HG02981 (cell line): ENCODE data around the gene TMEM175.

Experiments
- ATAC-seq: cut with Tn5 transposase; IDR thresholded peaks from one replicate; pipeline ENCODE4 v1.9.1; 2021; ENCODE audit warnings: mild to moderate bottlenecking, moderate library complexity; ENCODE audit not compliant: unreplicated experiment

The TMEM175 gene

GRCh38 chr4:931960-932712, at the start of gene TMEM175, which contains the start of gene GAK:
TSS of gene TMEM175 (plus strand) at chr4:932460. CDS start at chr4:947740, 15,280 bp downstream.
TSS of gene GAK (minus strand) at chr4:932316. CDS start at chr4:932187, 129 bp downstream.
- peak; percentile 84 for ATAC-seq

GRCh38 chr4:882646-883045, 49.6 kb upstream of the TMEM175 start:
- ATAC-seq: no peak

GRCh38 chr4:883377-884095, 48.7 kb upstream of the TMEM175 start:
- ATAC-seq: no peak

- no peak for ATAC-seq
These were observed 48.0 kb upstream of the TMEM175 start for GRCh38 chr4:884259-884658.

- ATAC-seq: no peak
These were observed 47.4 kb upstream of the TMEM175 start for GRCh38 chr4:884896-885295.

GRCh38 chr4:885353-885752, 46.9 kb upstream of the TMEM175 start:
- ATAC-seq: no peak

GRCh38 chr4:886244-886643, 46.0 kb upstream of the TMEM175 start:
- ATAC-seq: no peak

GRCh38 chr4:887034-887763, 45.1 kb upstream of the TMEM175 start:
- no peak for ATAC-seq

- no peak for ATAC-seq
These were observed 44.2 kb upstream of the TMEM175 start for GRCh38 chr4:888029-888428.

- no peak for ATAC-seq
These were observed 42.7 kb upstream of the TMEM175 start for GRCh38 chr4:889516-889915.

- ATAC-seq: no peak
These were observed 42.1 kb upstream of the TMEM175 start for GRCh38 chr4:890036-890695.

GRCh38 chr4:891747-892146, 40.5 kb upstream of the TMEM175 start:
- ATAC-seq: no peak

GRCh38 chr4:892780-893179, 39.5 kb upstream of the TMEM175 start:
- no peak for ATAC-seq

GRCh38 chr4:893276-893994, 38.8 kb upstream of the TMEM175 start:
- no peak for ATAC-seq

- no peak for ATAC-seq
These were observed 38.1 kb upstream of the TMEM175 start for GRCh38 chr4:893995-894705.

GRCh38 chr4:895596-895995, 36.7 kb upstream of the TMEM175 start:
- no peak for ATAC-seq

GRCh38 chr4:896216-896615, 36.0 kb upstream of the TMEM175 start:
- no peak for ATAC-seq

GRCh38 chr4:896630-897029, 35.6 kb upstream of the TMEM175 start:
- no peak for ATAC-seq

- no peak for ATAC-seq
These were observed 34.1 kb upstream of the TMEM175 start for GRCh38 chr4:898123-898522.
